Measurements from ENCODE around the gene FBRS.

Gene FBRS

GRCh38 chr16:30715750-30716445 lies 57.7 kb downstream of the FBRS start:
- H3K27me3 Mint-ChIP-seq: no peaks in the 10 kb centered on the region
- no peaks in the 10 kb centered on the region for H3K9me3 Mint-ChIP-seq
- DNase-seq: peak; percentile 42
- peak overlapping the region; percentile 25 for H3K4me3 Mint-ChIP-seq
- peak overlapping the region; percentile 93 for H3K27ac Mint-ChIP-seq
- H3K4me1 Mint-ChIP-seq (ENCODE audit: low read depth): peaks cover 45% of the 10 kb centered on the region
- H3K36me3 Mint-ChIP-seq (ENCODE audit: low read depth): peaks cover 97% of the 10 kb centered on the region

DNA sequence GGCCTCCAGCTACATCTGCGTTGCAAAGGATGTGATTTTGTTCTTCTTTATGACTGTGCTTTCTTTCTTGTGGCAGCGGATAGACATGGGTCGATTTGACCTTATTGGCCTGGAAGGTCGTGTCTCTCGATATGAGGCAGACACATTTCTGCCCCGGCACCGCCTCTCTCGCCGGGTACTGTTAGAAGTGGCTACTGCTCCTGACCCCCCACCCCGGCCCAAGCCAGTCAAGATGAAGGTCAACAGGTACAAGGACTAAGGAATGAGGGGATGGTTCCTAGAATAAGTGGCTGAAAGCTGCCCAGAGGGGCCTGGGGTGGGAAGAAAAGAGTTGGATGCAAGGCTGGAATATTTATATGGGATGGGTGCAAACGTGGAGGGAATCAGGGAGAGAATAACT lies 61.9 kb downstream of the FBRS start:
- DNase-seq: no peak
- Mint-ChIP-seq H3K36me3 (ENCODE audit: low read depth) (peaks cover 97% of the 10 kb centered on the region), H3K4me1 (ENCODE audit: low read depth) (peaks cover 28% of the 10 kb centered on the region), H3K4me3 (no peak overlapping the region), H3K27me3 (no peaks in the 10 kb centered on the region), H3K27ac (peak overlapping the region; percentile 42), H3K9me3 (no peaks in the 10 kb centered on the region)

All from activated T-cell treated with anti-CD3 and anti-CD28 coated beads, Interleukin-2, amount 50 U/mL, for 24 hours (primary cell).